Mesodermal cell (in vitro differentiated cells): ENCODE measurements around the gene PAK6.

Source experiments
- H3K27ac ChIP-seq: 2 replicates; pipeline ENCODE4 v1.7.0; 2013; ENCODE audit warnings: mild to moderate bottlenecking, low read depth, low read length, moderate library complexity; ENCODE audit not compliant: severe bottlenecking
- H3K36me3 ChIP-seq: 2 replicates; pipeline ENCODE4 v1.7.1; 2013; ENCODE audit warnings: mild to moderate bottlenecking, low read length, moderate library complexity; ENCODE audit not compliant: control insufficient read depth, insufficient read depth
- H3K4me1 ChIP-seq: one replicate; pipeline ENCODE4 v1.7.1; 2013; ENCODE audit warnings: mild to moderate bottlenecking, low read length; ENCODE audit not compliant: insufficient read depth, control insufficient read depth, poor library complexity, severe bottlenecking
- H3K4me3 ChIP-seq: 2 replicates; pipeline ENCODE4 v1.7.0; 2013; ENCODE audit warnings: low read length, control low read depth, mild to moderate bottlenecking; ENCODE audit not compliant: insufficient read depth, poor library complexity, severe bottlenecking; ENCODE audit errors: extremely low read depth
- H3K9me3 ChIP-seq: 2 replicates; pipeline ENCODE4 v1.7.1; 2013; ENCODE audit warnings: mild to moderate bottlenecking, low read length, moderate library complexity; ENCODE audit not compliant: control insufficient read depth
- WGBS, 2 experiments: methylation state at CpG; one replicate each; pipeline ENCODE4 v1.1.5; 2013; ENCODE audit warnings: missing lambda C conversion rate in 2 of 2; ENCODE audit not compliant: insufficient coverage in 2 of 2; 5-methylcytosine and 5-hydroxymethylcytosine counted together

The PAK6 gene

DNA sequence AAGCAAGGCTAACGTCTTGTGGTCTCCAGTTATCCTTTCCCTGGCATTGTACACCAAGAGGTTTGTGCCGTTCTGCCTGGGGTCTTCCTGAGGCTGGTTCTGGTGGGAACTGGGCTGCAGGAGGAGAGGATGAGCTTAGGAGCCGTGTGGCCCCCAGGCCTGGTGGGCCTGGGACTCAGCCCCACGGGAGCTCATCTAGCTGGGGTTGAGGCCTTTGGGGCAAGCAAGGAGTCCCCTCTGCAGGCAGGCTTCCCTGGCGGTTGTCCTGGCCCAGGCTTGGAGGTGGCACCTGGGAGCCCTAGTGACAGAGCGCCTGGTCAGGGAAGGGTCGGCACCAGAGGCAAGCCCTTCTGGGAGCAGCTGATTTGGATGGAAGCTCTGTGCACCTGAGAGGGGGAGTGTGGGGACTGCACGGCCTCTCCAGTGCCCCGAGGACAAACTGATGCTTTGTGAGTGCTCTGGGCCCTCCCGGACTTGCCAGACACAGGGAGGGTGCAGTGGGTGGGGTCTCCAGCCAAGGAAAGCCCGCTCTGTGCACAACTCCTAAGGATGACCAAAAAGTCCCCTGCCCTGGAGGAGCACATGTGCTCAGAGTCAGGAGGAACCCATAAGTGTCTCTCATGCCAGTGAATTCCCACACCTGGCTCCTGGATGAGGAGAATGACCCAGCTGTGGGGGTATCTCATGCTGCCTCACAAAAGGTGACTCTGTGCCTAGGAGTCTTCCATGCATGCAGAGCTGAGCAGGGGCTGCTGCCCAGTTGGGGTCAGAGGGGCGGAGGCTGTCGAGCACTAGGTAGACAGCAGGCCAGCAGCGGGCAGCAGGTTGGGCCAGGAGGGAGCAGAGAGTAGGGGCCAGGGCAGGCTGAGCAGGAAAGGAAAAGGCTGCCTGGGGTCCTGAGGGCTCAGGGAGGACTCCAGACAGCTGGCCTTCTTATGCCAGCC, 2.7 kb downstream of the PAK6 start:
- Histone ChIP-seq H3K36me3 (no peaks in the 10 kb centered on the region), H3K4me3 (no peak overlapping the region), H3K4me1 (peaks cover 14% of the 10 kb centered on the region), H3K9me3 (no peaks in the 10 kb centered on the region), H3K27ac (no peak overlapping the region)
- 91 to 93% methylated on average over 11 to 14 of the region's 14 CpGs for WGBS, 2 experiments

DNA sequence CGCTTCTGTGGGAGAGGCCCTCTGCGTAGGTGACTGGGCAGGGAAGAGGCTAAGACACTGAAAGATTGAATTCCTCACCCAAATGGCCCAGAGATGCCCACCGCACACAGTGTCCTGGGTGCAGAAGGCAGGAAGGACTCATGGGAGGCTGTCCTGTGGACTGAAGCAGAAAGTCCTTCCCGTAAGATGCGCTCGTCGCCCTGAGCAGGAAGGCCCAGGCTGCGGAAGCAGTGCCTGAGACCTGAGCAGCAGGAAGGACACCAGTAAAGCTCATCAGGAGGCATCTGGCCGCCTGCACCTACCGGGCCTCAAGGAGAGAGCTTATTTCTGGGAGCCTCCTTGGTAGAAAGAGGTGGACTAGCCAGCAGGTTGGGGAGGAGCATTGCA, 3.3 kb downstream of the PAK6 start:
- H3K36me3 ChIP-seq: no peaks in the 10 kb centered on the region
- peaks cover 14% of the 10 kb centered on the region for H3K4me1 ChIP-seq
- no peaks in the 10 kb centered on the region for H3K9me3 ChIP-seq
- H3K27ac ChIP-seq: no peak overlapping the region
- H3K4me3 ChIP-seq: no peak overlapping the region
- 97 to 98% methylated on average over 8 of the region's 10 CpGs for WGBS, 2 experiments

DNA sequence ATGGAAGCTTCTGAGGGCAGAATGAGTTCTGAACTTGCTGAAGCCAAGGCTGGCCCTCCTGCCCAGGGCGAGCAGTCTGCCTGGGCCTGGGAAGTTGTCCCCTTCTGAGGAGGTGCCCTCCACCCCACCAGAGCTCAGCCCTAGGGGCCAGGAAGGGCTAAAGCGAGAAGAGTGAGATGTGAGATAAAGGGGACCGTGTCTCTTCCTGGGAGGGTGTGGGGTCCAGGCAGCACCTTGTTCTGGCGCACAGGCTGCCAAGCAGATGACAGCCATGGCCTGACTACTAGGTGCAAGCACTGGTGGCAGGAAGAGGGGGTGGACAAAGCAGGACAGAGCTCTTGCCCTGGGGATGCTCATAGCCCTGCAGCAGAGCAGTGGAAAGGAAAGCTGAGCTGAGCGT, 3.7 kb downstream of the PAK6 start:
- no peak overlapping the region for H3K27ac ChIP-seq
- H3K36me3 ChIP-seq: no peaks in the 10 kb centered on the region
- WGBS, 2 experiments: 93 to 97% methylated on average over 4 of the region's 5 CpGs
- no peak overlapping the region for H3K4me3 ChIP-seq
- H3K4me1 ChIP-seq: peaks cover 14% of the 10 kb centered on the region
- no peaks in the 10 kb centered on the region for H3K9me3 ChIP-seq

DNA sequence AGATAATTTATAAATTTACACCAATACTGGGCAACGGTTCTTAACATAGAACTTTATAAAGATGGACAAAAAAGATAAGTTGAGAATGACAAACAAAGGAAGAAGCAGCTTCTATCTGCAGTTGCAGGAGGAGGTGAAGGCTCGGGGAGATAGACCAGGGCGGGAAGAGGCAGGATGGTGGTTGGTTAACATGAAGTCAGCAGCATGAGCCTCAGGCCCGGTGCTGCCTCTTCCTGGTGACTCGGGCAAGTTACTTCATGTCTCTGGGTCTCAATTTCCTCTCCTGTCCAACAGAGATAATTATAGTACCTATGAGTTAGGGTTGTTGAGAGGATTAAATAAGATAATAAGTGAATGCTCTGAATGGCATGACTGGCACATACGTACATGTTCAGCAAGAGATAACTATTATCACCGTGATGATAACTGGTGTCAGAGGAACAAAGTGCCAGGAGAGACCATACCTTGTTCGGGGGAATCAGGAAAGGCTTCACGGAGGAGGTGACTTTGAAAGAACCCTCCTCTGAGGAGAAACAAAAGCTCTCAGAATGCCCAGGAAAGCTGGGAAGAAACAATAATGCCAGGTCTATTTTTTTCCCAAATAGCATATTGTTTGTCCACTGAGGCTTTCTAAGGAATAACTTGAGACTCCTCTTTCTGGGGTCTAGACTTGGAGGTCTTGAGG, 4.4 kb downstream of the PAK6 start:
- 93 to 100% methylated on average over 5 to 6 of the region's 9 CpGs for WGBS, 2 experiments
- peaks cover 14% of the 10 kb centered on the region for H3K4me1 ChIP-seq
- no peaks in the 10 kb centered on the region for H3K9me3 ChIP-seq
- no peak overlapping the region for H3K27ac ChIP-seq
- no peaks in the 10 kb centered on the region for H3K36me3 ChIP-seq
- H3K4me3 ChIP-seq: no peak overlapping the region

DNA sequence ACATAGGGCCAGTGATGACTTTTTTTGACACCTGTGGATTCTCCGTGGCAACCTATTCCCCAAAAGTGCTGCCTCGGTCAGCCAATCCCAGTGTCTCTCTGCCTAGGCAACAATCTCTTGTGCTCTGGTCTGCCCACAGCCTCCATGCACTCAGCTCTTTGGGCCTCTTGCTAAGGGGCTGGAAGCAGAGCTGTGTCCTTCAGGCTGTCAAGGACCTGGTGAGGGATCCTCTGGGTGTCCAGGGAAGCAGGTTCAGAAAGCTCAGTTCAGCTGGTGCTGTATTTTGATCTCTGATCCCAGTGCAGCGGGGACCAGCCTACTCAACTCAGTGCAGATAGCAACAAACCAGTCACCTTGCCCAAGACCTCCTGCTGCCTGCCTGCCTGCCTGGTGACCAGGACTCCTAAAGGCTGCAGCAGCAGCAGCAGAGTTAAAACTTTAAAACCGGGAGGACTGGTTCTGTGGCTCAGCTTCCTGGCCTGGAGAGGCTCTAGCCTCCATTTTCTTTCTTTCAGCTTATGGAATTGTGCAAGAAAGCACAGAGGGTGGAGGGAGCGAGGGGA, 6.2 kb downstream of the PAK6 start:
- 76 to 92% methylated on average over 4 to 5 of the region's 5 CpGs for WGBS, 2 experiments
- Histone ChIP-seq H3K4me3 (no peak overlapping the region), H3K36me3 (no peaks in the 10 kb centered on the region)

DNA sequence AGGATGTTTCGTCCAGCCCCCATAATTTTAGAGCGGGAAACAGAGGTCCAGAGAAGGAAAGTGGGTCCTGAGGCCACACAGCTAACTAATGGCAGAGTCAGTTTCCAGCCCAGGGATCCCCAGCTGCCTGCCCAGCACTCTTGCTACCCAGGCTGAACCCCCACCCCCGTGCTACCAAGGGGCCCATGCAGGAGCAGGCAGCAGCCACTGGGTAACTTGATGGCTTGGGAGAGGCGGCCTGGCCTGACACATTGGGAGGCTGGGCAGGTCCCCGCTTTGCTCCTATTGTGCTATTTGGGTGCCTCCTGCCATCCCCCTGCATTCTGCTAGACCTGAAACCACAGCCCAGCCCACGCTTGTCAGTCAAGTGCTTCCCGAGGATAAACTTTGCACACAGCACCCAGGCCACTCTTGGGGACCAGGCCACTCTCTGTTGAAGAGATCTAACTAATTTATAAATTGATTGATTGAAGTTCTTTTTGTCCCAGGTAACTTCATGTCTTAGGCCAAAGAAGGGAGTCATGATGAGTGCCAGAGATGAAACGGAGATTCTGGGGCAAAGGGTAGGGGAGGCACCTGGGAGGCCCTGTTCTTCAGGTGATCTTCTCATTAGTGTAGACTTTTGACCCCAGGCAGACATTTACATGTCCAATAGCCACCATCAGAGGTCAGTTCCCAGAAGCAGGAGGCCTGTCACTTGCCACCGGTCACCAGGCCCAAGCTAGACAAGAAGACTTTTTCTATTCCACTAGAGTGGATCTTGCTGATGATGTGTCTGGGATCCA, 7.0 kb downstream of the PAK6 start:
- H3K27ac ChIP-seq: no peak overlapping the region
- H3K4me1 ChIP-seq: peaks cover 14% of the 10 kb centered on the region
- no peaks in the 10 kb centered on the region for H3K9me3 ChIP-seq
- no peaks in the 10 kb centered on the region for H3K36me3 ChIP-seq
- WGBS, 2 experiments: 90 to 98% methylated on average over 6 to 7 of the region's 9 CpGs
- H3K4me3 ChIP-seq: no peak overlapping the region

More for the DNA sequence above, 6.2 kb downstream of the PAK6 start:
- Histone ChIP-seq H3K27ac (no peak overlapping the region), H3K4me1 (peaks cover 20% of the 10 kb centered on the region), H3K9me3 (no peaks in the 10 kb centered on the region)

DNA sequence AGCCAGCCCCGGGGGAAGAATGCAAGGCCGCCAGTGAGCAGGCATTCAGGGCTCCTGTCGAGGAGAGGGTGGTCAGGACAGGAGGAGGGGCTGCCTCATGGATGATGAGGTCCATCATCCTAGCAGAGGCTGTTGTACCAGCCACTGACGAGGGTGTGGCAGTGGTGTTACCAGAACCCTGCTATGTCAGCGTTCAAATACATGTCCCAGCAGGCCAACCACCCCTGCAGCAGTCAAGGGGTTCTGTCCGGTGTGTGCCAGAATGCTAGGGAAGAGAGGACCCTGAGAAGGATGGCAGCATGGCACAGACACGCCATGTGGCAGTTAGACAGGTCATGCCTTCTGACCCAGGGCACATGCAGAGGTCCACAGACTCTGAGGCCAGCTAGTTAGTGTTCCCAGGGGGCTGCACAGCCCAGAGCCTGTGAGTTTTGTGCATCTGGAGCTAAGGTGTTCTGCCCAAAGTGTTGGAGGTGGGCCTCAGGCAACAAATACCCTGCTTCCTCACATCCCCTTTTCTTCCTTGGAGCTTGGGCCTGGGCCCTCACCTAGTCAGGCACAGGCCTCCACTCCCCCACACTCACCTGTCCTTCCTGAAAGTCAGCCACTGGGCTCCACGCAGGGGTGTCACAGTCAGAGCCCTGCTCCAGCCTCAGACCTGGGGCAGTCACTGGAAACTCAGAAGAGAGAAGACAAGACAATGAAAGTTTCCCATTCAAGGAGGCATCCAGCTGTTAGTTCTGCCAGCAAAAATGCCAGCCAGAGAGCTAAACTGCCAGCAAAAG, 7.8 kb downstream of the PAK6 start:
- Histone ChIP-seq H3K4me3 (no peak overlapping the region), H3K27ac (no peak overlapping the region), H3K36me3 (no peaks in the 10 kb centered on the region), H3K9me3 (no peaks in the 10 kb centered on the region), H3K4me1 (peaks cover 22% of the 10 kb centered on the region)
- WGBS, 2 experiments: 89 to 94% methylated on average over 7 of the region's 8 CpGs

DNA sequence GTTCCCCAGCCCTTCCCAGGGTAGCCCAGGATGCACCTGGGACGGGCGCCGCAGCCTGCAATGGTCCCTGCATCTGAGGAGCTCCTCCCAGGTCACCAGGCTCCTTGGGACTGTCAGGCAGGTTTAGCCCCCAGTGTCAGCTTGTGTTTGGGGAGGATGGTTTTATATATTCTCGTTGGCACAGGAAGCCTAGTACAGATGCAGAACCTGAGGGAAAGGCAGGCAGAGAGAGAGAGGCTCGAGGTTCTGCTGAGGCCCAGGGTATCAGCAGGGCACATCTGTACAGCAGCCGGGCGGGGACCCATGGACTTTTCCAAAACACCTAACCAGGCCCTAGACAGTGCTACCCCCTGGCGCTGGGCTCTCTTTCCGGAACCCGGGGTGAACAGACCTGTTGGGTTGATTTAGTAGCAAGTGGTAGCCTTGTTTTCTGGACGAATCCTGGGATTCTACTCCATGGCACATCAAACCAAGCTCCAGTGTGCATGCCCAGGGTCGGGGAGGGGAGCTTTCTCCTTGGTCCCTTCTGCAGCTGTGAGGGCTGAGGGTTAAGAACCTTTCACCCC, 8.6 kb downstream of the PAK6 start:
- Histone ChIP-seq H3K4me3 (no peak overlapping the region), H3K36me3 (no peaks in the 10 kb centered on the region), H3K4me1 (peaks cover 23% of the 10 kb centered on the region), H3K27ac (no peak overlapping the region), H3K9me3 (no peaks in the 10 kb centered on the region)
- 93 to 97% methylated on average over 5 to 9 of the region's 12 CpGs for WGBS, 2 experiments

DNA sequence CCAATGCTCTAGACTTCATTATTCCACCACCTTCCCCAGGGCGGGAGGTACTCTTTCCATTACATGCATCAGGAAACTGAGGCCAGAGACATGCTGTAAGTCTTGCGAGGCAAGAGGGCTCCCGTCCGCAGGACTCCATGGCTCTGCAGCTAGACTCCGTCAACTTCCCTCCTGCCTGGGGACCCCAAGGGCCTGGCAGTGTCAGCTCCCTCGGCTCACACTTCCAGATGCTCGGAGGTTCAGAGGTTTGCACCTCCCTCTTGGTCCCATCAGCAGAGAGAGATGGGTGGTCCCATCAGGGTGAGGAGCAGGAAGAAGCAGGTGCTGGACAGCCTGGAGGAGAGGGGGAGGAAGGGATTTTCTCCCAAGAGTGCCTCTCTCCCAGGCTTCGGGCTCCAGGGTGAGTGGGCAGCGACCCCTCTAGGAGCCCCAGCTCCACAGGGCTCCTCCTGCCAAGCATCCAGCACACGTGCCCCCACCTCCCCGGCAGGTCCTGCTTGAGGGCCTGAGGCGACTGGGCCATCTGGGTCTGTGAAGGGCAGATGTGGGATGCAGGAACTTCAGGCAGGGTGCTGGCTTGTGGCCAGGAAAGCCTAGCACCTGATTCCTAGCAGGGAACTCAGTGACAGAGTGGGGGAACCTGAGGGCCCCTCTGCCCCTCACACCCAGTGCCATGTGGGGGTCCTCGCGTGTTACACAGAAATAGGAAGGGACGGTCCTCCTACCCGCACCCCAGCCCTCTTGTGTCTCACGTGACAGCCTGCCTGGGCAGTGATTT, 9.3 kb downstream of the PAK6 start:
- Histone ChIP-seq H3K4me1 (peaks cover 24% of the 10 kb centered on the region), H3K27ac (no peak overlapping the region), H3K4me3 (no peak overlapping the region), H3K9me3 (no peaks in the 10 kb centered on the region), H3K36me3 (no peaks in the 10 kb centered on the region)
- 91 to 95% methylated on average over 12 to 15 of the region's 17 CpGs for WGBS, 2 experiments
